GM21737 (cell line): ENCODE results near the gene SMIM14.
"Not testable (repeated sequence)": the region's sequence is repeated elsewhere in the genome, so short reads cannot be mapped to it uniquely, and the experiment has no call there.

Experiments used
- ATAC-seq: cut with Tn5 transposase; IDR thresholded peaks from one replicate; pipeline ENCODE4 v1.9.1; 2021; ENCODE audit warnings: mild to moderate bottlenecking, moderate library complexity; ENCODE audit not compliant: unreplicated experiment

Gene SMIM14

DNA sequence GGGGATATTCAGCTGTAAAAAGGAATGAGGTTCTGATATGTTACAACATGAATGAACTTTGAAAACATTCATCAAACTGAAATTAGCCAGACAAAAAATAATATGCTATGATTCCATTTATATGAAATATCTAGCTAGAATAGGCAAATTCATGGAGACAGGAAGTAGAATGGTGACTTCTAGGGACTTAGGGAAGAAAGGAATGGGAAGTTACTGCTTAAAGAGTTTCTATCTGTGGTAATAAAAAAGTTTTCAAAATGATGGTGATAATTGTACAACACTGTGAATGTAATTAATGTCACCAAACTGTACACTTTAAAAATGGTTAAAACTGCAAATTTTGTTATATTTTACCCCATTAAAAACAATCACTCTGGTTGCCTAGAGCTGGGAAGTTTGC, 30.2 kb downstream of the SMIM14 start:
- ATAC-seq: no peak

DNA sequence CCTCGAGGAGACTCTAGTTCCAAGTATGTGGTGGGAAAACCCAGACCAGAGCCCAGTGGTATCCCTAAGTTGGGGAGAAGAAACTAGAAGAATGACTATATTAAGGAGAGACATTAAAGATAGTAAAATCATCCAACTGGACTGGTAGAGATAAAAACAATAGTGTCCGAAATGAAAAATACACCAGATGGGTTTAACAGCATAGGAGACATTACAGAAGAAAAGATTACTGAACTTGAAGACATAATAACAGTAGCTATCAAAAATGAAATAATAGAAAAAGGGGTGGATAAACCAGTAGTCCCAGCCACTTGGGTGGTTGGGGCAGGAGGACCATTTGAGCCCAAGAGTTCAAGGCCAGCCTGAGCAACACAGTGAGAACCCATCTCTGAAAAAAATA, 31.9 kb downstream of the SMIM14 start:
- ATAC-seq: no peak

DNA sequence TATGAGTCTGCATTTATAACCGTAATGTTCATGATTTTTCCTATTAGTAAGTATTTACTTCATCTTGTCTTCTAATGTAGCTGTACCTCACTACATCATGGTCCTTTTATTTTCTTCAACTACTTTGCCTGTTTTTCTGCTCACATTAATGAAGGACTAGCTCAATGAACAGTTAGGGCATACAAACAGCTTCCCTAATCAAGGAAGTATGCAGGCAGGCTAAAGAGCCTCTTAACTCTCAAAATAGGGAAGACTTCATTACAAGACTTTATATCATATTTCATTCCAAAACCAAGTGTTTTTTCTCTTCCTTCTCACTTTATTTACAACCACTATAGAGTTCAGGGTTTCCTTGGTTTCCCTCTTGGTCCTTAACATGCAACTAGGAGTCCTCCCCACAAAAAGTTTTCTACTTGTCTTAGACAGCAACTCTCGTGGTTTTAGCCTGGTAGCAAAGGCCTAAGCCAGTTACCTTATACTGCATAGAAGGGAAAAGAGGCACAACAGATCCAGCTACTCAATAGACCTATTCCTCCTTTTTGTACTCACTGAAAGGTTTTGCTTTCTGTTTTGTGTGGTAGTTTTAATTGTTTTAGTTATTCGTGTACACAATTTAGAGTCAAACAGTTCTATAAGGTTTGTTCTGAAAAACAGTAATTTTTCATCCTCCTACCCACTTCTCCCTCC, 40.8 kb downstream of the SMIM14 start:
- ATAC-seq: no peak

DNA sequence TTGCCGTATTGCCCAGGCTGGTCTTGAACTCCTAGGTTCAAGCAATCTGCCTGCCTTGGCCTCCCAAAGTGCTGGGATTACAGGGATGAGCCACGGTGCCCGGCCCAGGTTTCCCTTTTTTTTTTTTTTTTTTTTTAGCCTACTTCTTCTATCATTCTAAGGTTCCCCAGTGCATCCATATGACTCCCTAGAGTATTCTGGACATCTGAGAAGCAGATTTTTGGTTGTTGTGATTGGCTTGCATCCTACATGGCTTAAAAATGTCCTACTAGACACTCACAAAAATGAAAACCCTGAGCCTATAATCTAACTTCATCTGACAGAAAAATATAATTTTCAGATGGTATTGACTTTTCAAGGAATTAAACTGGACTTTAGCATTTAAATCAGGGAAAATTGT, 41.7 kb downstream of the SMIM14 start:
- no peak for ATAC-seq

DNA sequence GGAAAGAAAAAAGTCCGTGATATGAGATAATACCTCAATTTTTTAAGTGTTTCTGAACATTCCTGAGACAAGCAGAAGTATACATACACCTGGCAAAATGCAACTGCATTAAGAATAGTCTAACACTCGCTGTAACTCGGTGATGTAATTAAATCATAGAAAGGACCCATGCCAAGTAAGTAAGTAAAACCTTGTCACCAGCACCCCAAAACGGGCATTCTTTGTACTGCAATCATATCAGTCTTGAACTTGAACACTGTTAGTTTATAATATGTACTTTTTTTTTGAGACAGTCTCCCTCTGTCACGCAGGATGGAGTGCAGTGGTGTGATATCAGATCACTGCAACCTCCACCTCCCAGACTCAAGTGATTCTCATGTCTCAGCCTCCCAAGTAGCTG, 47.4 kb downstream of the SMIM14 start:
- no peak for ATAC-seq

DNA sequence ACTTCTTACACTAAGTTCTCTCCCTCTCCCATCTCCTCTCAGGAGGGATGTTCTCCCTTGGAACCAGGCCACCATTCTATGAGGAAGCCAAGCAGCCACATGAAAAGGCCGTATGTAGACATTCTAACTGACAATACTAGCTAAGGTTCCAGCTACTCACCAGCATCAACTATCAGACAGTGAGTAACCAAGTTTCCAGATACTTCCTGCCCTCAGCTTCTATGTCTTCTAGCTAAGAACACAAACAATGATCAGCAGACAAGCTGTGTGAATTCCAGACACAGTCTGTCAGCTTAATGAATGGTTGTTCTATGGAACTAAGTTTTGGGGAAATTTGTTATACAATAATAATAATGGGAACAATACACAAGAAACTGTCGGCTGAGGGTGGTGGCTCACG, 50.8 kb downstream of the SMIM14 start:
- ATAC-seq: no peak

DNA sequence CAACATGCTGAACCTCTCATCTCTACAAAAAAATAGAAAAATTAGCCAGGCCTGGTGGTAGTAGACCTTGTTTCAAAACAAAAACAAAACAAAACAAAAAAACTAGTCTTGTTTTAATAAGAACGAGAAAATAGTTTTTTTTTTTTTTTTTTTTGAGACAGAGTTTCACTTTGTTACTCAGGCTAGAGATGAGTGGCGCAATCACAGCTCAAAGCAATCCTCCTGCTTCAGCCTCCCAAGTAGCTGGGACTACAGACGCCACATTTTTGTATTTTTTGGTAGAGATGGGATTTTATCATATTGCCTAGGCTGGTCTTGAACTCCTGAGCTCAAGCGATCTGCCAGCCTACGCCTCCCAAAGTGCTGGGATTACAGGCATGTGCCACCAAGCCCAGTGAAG, 63.7 kb downstream of the SMIM14 start:
- no peak for ATAC-seq

DNA sequence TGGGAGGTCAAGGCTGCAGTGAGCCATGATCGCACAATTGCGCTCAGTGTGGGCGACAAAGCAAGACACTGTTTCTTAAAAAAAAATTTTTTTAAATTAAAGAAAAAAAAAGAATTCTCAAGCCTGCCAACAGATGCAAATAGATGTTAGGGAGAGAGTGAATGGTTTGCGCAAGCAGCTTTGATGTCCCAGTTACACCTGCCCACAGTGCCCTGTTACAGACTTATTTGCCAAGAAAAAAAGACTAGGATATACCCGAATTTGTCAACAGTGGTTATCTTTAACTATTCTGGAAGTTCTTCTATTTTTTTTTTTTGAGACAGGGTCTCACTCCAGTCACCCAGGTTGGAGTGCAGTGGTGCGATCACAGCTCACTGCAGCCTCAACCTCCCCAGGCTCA, 67.2 kb downstream of the SMIM14 start:
- ATAC-seq: no peak

DNA sequence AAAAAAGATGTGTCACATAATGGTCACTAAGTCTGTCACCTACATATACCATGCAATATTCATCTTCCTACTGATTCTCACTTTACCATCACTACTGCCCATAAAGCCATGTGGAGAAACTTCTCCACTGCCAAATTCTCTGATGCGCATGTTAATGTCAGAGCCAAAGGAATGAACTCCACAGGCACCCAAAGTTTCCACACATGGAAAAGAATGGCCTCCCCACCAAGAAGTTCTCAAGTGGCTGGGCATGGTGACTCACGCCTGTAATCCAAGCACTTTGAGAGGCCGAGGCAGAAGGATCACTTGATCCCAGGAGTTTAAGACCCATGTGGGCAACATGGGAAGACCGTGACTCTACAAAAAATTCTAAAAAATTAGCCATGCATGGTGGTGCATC, 67.6 kb downstream of the SMIM14 start:
- no peak for ATAC-seq

DNA sequence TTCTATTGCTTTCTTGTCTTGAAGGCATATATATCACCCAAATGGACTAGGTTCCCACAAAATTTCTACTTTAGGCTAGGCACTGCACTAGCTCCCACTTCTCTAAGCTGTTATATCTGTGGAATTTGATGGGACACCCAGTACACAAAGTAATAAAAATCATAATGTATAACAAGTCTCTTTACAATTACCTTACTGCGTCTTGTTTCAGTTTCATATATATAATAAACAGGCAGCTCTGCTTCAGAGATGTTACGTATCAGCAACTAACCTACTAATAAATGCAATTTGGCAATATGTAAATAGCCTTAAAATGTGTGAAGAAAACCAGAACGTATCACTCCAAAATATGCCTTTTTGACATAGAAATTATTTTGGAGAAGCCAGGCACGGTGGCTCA, 69.5 kb downstream of the SMIM14 start:
- ATAC-seq: no peak

DNA sequence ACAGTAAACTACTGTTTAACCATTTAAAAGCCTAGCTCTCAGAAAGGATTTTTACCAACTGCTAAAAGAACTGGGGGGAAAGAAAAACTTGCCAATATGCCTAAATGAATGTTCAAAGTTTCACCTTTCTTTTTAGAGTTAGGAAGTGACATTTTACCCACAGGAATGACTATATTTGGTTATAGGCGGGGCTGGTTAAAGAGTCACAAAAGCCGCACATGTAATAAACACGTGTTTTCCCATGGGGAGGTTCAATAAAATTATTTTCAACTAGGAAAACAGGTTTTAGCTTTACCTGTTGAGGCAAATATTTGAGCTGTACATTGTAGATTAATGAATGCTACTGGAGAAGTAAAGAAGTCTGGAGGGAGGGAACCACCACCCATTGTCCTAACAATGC, 69.9 kb downstream of the SMIM14 start:
- no peak for ATAC-seq

DNA sequence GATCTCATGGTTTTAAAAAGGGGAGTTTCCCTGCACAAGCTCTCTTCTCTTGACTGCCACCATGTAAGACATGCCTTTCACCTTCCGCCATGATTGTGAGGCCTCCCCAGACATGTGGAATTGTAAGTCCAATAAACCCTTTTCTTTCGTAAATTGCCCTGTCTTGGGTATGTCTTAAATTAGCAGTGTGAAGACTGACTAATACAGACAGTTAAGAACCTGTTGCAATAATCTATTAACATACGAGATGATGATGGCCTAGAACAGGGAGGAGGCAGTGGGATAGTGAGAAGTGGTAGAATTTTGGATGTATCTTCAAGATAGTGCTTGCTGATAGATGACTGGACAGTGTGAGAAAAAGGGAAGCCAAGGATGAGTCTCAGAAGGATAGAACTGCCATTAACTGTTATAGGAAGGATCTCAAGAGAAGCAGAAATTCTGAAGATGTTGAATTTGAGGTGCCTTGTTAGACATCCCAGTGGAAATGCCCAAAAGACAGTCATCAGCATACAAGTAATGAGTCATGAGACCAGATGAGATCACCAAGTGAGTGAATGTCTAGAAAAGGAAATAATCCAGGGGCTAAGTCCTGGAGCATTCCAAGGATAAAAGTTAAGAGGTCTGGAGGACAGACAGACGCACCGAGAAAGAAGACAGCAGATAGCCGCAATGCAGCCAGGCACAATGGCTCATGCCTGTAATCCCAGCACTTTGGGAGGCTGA, 72.6 kb downstream of the SMIM14 start:
- no peak for ATAC-seq

DNA sequence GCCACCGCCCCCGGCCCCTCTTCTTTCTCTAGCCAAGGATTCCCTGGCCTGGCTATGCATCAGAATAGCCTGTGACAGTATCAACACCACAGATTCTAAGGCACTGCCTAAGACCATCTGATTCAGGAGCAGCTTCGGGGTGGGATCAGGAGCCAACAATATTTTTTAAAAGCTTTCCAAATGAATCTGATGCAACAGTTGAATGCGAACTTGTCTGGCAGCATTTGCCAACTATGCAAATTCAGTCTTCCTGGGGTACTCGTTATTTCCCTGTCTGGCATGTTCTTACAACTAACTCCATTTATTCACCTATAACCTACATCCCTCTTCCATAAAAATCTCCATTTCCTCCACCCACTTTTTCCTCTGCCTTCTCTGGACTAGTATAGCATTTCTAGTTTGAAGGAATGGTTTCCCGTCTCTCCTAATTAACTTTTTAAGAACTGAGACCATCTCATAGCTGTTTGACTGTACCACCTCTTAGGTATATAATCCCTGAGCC, 75.3 kb downstream of the SMIM14 start:
- ATAC-seq: no peak

DNA sequence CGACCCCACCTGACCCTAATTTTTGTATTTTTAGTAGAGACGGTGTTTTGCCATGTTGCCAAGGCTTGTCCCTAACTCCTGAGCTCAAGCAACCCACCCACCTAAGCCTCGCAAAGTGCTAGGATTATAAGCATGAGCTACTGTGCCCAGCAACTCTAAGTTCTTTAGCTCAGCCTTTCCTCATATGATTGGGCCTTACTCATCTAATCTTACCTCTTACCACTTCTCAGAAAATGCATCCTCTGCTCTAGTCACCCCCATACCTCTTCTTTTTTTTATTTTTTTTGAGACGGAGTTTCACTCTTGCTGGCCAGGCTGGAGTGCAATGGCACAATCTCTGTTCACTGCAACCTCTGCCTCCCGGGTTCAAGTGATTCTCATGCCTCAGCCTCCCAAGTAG, 75.9 kb downstream of the SMIM14 start:
- no peak for ATAC-seq

DNA sequence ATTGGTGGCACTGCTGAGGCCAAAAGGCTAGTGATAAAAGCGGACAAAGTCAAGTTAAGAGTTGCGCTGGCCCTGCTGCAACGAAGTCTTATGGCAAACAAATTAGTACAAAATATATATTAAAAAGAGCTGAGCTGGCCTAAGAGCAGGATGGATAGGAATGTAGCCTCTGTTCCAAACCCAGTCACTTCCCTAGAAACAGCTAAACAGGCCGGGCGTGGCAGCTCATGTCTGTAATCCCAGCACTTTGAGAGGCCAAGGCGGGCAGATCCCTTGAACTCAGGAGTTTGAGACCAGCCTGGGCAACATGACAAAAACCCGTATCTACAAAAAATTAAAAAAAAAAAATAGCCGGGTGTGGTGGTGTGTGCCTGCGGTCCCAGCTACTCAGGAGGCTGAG, 79.0 kb downstream of the SMIM14 start:
- no peak for ATAC-seq

DNA sequence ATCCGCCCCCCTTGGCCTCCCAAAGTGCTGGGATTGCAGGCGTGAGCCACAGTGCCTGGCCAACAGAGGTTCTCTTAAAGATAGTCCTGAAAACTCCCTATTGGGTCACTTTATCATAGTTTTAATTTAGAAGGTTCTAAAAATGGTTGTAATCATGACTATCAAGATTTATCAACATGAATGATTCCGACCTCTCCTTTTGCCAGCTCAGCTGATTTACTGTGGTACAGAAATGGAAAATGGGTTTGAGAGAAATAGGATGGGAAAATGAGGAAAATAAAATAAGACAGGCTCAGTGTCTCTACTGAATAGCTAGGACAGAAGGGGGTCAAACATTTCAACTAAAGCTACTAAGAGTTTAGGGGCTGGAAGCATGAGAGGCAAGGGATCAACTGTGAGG, 83.2 kb downstream of the SMIM14 start:
- no peak for ATAC-seq

DNA sequence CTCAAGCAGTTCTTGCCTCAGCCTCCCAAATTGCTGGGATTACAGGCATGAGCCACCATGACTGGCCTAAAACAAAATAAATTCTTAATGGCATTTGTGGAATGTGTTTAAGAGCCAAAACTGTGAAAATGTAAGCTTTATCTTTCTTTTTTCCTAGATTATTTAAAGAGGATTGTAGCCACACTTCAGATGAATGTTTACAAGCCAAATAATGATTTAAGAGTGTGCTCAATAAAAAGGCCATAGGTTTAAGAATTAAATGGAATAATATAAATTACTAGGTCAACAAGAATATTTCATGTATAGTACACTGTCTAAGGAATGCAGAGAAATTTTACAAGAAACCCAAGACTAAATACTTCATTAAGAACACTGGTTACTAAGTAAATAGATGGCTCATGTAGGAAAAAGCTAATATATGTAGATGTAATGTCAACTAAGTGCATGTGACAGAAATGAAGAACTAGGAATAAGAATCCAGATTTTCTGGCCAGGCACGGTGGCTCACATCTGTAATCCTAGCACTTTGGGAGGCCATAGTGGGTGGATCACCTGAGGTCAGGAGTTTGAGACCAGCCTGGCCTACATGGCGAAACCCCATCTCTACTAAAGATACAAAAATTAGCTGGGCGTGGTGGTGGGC, 90.1 kb downstream of the SMIM14 start:
- no peak for ATAC-seq

DNA sequence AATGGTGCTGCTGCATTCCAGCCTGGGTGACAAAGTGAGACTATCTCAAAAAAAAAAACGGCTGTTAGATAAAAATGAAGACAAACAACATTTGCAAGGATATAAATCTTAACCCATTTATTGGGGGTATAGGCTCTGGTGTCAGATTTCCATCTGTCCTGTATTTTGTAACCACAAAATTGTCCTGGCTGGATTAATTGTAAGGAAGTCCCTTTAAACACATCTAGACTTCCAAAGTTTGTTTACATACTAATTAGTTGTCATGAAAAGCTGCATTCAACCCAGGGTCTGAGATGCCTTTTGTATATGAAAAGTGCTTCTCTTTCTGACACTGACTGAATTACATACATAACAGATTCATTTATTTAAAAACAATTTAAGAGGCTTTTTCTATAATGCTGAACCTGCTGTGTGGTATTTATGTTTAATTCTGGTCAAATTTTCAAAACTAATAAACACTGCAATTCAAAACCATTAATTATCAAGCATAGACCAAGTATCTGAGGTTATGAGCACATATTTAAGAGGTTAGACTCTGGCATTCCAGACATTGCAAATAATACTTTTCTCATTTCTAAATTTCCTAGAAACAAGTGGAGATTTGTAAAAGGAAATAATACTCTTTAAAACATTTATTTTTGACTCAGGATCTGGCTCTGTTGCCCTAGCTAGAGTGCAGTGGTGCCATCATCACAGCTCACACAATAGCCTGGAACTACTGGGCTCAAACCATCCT, 93.9 kb downstream of the SMIM14 start:
- ATAC-seq: no peak

DNA sequence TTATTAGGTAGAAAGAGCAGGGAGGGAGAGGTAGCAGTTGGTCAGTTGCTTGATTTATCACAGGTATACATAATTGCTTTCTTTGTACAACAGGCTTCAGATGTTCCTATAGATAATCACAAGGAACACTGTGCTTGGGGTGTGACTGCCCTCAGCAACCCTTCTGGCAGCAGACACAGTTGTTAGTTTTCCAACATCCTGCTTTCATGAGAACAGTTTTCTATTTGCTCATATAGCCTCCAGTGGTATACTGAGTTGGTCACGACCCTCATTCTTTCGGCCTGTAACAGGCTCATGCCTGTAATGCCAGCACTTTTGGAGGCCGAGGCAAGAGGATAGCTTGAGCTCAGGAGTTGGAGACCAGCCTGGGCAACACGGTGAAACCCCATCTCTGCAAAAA, 94.6 kb downstream of the SMIM14 start:
- ATAC-seq: not testable (repeated sequence)

DNA sequence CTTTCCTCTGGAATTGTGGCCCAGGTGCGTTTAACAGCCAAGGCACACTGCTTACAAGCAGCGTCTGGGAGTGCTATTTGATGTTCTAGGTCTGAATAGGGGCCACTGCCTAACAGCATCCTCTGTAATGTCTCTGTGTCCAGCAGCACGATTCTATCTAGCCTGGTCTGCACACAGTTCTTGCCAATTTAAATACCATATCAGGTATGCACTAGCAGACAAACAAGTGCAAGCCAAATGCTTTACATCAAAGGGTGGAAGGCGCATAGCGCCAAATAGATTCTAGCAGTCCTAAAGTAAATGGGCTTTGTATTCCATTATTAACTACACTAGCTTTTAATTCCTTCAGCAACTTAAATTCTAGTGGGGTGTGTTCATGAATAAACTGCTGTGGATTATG, 95.6 kb downstream of the SMIM14 start:
- no peak for ATAC-seq

DNA sequence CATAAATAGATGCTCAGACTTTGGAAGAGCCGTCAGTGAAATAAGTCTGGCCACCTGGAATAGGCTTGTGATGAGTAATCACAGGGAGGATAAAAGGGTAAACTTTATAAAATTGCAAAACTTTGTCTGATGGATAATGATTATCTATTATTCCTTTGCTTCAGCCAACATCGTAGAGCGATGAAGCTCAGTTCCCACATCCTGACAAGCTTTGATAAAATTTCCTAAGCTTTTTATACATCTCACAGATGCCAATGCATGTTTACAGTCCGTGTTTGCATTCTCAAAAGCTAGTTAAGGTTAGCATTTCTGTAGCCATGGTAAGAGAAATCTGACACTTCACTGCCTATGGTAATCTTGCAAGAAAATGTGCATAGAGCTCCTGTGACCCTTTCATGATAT, 96.1 kb downstream of the SMIM14 start:
- ATAC-seq: no peak
